Astrocyte of the spinal cord (primary cell): ENCODE data around the gene BLZF1.
A peak's percentile ranks its signal among the peaks of the same experiment; 100 is the strongest.
"Not testable (repeated sequence)": the region's sequence is repeated elsewhere in the genome, so short reads cannot be mapped to it uniquely, and the experiment has no call there.

ENCODE experiments used
- DNase-seq: peaks from one replicate; pipeline ENCODE4 v3.0.0; 2011; ENCODE audit warnings: low read depth, low spot score
- H3K4me3 ChIP-seq: 2 replicates; pipeline ENCODE4 v1.5.1; 2011; ENCODE audit warnings: low read depth, mild to moderate bottlenecking, low read length, moderate library complexity
- in situ Hi-C: cut with HindIII; loops from 2 replicates; pipeline ENCODE4 v1.10.0; 2017; ENCODE audit warnings: low sequenced_read_pairs
- TF ChIP-seq, protein P1 (sequence below): IDR thresholded peaks from 2 replicates; pipeline ENCODE4 v1.5.1; 2012; ENCODE audit warnings: low read depth, mild to moderate bottlenecking, low read length, inconsistent platforms

BLZF1 gene

DNA sequence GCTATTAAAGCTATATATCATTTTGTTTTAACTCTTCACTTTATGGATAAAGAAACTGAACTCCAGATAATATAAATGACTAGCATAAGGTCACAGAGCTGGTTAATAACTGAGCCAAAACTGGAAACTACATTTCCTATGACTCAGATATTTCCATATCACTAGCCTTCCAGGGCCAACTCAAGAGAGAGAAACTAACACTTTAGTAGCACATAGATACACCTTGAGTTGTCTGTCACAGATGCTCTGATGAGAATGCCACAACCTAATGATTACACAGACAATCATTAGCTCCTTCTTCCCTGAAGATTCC lies 41.1 kb upstream of the BLZF1 start:
- in situ Hi-C loops = no loop called here
- DNase-seq = peak; percentile 53
- TF ChIP-seq, protein P1, sequence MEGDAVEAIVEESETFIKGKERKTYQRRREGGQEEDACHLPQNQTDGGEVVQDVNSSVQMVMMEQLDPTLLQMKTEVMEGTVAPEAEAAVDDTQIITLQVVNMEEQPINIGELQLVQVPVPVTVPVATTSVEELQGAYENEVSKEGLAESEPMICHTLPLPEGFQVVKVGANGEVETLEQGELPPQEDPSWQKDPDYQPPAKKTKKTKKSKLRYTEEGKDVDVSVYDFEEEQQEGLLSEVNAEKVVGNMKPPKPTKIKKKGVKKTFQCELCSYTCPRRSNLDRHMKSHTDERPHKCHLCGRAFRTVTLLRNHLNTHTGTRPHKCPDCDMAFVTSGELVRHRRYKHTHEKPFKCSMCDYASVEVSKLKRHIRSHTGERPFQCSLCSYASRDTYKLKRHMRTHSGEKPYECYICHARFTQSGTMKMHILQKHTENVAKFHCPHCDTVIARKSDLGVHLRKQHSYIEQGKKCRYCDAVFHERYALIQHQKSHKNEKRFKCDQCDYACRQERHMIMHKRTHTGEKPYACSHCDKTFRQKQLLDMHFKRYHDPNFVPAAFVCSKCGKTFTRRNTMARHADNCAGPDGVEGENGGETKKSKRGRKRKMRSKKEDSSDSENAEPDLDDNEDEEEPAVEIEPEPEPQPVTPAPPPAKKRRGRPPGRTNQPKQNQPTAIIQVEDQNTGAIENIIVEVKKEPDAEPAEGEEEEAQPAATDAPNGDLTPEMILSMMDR = no peak
- no peak overlapping the region for H3K4me3 ChIP-seq

DNA sequence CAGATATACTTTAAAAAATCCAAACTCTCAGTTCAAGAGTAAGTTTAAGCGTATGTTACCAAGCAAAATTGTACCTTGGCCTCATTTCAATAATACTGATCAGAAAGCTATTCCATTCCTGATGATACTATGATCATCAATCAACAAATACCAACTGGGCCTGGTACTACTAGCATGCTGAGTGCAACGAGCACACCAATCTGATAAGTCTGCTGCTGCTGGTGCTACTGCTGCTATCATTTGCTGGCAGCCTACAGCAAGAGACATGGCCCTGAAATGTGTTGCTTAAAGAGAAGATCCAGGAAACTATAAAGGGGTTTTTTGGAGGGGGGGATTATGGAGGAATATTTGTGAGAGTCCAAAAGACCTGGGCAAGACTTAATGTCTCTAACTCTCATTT lies 40.1 kb upstream of the BLZF1 start:
- TF ChIP-seq, protein P1 = no peak
- DNase-seq = no peak
- in situ Hi-C loops = no loop called here
- H3K4me3 ChIP-seq = no peak overlapping the region

DNA sequence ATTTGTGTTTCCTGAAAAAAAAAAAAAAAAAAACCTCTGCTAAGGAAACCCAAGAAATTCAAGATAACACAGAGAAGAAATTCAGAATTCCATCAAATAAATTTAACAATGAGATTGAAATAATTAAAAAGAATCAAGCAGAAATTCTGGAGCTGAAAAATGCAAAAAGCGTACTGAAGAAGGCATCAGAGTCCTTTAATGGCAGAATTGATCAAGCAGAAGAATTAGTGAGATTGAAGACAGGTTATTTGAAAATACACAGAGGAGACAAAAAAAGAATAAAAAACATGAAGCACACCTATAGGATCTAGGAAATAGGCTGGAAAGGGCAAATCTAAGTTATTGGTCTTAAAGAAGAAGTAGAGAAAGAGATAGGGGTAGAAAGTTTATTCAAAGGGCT lies 38.6 kb upstream of the BLZF1 start:
- no peak for DNase-seq
- no peak overlapping the region for H3K4me3 ChIP-seq
- TF ChIP-seq, protein P1 = no peak
- in situ Hi-C loops = no loop called here

DNA sequence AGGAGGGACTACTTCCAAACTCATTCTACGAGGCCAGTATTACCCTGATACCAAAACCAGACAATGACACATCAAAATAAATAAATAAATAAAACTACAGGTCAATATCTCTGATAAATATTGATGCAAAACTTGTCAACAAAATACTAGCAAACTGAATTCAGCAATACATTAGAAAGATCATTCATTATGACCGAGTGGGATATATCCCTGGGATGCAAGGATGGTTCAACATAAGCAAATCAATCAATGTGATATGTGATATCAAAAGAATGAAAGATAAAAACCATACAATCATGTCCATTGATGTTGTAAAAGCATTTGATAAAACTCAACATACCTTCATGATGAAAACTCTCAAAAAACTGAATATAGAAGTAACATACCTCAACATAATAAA lies 37.1 kb upstream of the BLZF1 start:
- no peak overlapping the region for H3K4me3 ChIP-seq
- TF ChIP-seq, protein P1 = no peak
- no peak for DNase-seq
- in situ Hi-C loops = no loop called here

DNA sequence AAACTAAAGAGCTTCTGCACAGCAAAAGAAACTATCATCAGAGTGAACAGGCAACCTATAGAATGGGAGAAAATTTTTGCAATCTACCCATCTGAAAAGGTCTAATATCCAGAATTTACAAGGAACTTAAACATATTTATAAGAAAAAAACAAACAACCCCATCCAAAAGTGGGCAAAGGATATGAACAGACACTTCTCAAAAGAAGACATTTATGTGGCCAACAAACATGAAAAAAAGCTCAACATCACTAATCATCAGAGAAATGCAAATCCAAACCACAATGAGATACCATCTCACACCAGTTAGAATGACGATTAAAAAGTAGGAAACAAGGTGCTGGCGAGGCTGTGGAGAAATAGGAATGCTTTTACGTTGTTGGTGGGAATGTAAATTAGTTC lies 33.3 kb upstream of the BLZF1 start:
- H3K4me3 ChIP-seq, DNase-seq, in situ Hi-C loops: not testable (repeated sequence)

DNA sequence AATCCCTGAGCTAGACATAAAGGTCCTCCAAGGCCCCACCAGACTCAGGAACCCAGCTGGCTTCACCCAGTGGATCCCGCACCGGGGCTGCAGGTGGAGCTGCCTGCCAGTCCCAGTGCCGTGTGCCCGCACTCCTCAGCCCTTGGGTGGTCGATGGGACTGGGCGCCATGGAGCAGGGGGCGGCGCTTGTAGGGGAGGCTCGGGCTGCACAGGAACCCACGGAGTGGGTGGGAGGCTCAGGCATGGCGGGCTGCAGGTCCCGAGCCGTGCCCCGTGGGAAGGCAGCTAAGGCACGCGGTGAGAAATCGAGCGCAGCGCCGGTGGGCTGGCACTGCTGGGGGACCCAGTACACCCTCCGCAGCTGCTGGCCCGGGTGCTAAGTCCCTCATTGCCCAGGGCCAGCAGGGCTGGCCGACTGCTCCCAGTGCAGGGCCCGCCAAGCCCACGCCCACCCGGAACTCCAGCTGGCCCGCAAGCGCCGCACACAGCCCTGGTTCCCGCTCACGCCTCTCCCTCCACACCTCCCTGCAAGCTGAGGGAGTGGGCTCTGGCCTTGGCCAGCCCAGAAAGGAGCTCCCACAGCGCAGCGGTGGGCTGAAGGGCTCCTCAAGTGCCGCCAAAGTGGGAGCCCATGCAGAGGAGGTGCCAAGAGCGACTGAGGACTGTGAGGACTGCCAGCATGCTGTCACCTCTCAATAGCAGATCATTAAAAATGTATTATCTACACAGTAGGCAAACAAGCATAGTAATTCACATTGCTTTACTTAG lies 30.9 kb upstream of the BLZF1 start:
- H3K4me3 ChIP-seq, DNase-seq, in situ Hi-C loops: not testable (repeated sequence)

DNA sequence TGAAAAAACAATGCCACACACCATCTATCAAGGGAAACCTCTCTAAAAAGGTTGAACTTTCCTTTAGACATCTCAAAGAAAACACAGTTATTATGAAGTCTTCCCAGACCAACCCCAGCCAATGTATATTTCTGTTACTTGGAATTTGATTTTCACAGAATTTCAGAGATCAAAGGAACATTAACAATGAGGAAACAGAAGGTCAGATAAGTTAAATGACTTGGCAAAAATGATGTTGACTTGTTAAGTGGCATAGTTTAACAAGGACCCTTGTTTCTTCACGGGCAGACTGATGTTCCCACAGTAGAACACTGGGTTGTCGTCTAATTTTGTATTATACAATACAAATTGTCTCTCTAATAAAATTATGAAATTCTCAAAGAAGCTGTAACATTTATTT lies 29.4 kb upstream of the BLZF1 start:
- TF ChIP-seq, protein P1 = no peak
- H3K4me3 ChIP-seq = no peak overlapping the region
- DNase-seq = no peak
- in situ Hi-C loops = no loop called here

DNA sequence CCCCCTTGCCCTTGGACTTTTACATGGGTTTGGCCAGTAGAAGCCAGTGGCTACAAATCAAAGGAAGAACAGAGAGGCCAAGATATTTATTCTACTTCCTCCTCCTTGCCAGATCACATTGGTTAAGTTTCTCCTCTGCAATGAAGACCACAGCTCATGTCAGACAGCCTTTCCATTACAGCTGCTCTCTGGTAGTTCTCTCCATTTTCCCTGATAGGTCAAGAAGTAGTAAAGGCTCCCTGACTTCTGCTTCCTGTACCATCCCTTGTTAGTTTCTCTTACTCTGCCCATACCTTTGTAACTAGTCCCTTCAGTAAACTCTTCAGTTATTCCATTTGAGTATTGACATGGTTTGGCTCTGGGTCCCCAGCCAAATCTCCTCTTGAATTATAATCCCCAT lies 28.2 kb upstream of the BLZF1 start:
- TF ChIP-seq, protein P1 = no peak
- in situ Hi-C loops = no loop called here
- no peak for DNase-seq

More for the DNA sequence above, 28.2 kb upstream of the BLZF1 start:
- no peak overlapping the region for H3K4me3 ChIP-seq
